Erythroblast (primary cell): Measurements from ENCODE around the gene SGK2.

Experiments
- GATA1 ChIP-seq: IDR thresholded peaks from 2 replicates; pipeline ENCODE4 v1.6.1; 2011; ENCODE audit warnings: low read depth, mild to moderate bottlenecking, control low read depth, low read length, moderate library complexity
- POLR2A ChIP-seq: IDR thresholded peaks from 2 replicates; pipeline ENCODE4 v1.6.1; 2011; ENCODE audit warnings: mild to moderate bottlenecking, low read length

GRCh38 chr20:43520074-43520630 is 38.7 kb upstream of the SGK2 start:
- TF ChIP-seq POLR2A (no peak), GATA1 (no peak)
